Measurements from ENCODE around the gene OR13J1. TPM values are rescaled to one million over a fixed set of nuclear protein-coding genes. Genes with fewer than 3 reads are reported as not detected.
"Not testable (repeated sequence)": the region's sequence is repeated elsewhere in the genome, so short reads cannot be mapped to it uniquely, and the experiment has no call there.

The OR13J1 gene
- total and polyA plus RNA-seq, 5 experiments from 2014 or later: not detected

DNA sequence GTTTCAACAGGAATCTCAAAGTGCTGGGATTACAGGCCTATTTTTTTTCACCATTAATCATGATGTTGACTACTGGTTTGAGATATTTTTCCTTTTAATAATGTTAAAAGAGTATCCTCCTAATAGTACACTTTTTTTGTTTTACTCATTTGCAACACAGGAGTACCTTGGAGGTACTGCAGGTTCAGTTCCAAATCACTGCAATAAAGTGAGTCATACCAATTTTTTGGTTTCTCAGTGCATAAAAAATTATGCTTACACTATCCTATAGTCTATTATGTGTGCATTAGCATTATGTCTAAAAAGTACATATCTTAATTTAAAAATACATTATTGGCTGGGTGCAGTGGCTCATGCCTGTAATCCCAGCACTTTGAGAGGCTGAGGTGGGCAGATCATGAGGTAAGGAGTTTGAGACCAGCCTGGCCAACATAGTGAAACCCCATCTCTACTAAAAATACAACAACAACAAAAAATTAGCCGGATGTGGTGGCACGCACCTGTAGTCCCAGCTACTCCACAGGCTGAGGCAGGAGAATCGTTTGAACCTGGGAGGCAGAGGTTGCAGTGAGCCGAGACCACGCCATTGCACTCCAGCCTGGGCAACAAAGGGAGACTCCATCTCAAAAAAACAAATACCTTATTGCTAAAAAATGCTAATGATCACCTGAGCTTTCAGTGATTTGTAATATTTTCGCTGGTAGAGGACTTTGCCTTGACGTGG is 27.3 kb upstream of the OR13J1 start:
- ATAC-seq, H3K9me3 Mint-ChIP-seq, POLR2A ChIA-PET, H3K36me3 Mint-ChIP-seq, H3K27ac Mint-ChIP-seq, H3K4me1 Mint-ChIP-seq, H3K4me3 Mint-ChIP-seq, DNase-seq: not testable (repeated sequence)
- peaks cover 0 to 28% (median 10%) of the 10 kb centered on the region in 5 donors for H3K27me3 Mint-ChIP-seq

DNA sequence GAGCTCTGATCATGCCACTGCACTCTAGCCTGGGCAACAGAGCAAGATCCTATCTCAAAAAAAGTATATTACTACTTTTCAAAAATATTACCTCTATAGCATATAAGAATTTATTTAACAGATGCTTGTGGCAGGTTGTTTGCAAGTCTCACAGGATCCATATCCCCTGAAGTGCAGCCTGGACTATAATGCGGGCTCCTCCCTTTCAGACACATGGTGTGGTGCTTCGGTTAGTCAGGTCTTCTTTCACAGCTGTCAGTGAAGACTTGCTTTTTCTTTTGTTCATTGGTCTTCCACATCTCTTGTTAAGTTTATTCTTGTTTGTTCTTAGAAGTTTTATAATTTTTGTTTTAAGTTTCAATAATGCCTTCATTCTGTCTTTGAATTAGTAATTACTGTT is 26.4 kb upstream of the OR13J1 start:
- DNase-seq: no peak
- no peak overlapping the region for H3K4me3 Mint-ChIP-seq
- no peak for ATAC-seq
- H3K4me1 Mint-ChIP-seq: peaks cover 0 to 1% (median 0%) of the 10 kb centered on the region in 4 donors
- peak overlapping the region in 1 of 10 donors; percentile 13 for H3K27ac Mint-ChIP-seq
- H3K36me3 Mint-ChIP-seq: peaks cover 0 to under 1% (median 0%) of the 10 kb centered on the region in 3 donors
- H3K9me3 Mint-ChIP-seq: no peaks in the 10 kb centered on the region
- H3K27me3 Mint-ChIP-seq: peaks cover 0 to 30% (median 18%) of the 10 kb centered on the region in 5 donors
- POLR2A ChIA-PET: no interaction called here

DNA sequence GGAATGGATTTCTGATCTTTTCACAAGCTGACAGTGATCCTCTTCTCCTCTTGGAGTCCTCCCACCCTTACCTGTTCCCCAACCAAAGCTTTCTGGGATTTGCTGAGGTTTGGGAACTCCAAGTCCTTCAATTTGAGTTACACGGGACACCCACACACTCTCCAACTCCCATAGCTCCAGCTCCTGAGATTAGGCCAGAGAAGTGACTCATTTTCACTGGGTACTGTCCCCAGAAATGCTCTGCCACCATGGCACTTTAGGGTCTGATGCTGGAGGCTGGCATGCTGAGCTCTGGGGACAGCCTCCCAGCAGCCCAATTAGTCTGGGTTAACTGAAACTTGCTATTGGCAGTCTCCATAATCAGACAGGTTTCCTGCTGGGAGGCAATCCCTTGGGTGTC is 21.9 kb upstream of the OR13J1 start:
- H3K27ac Mint-ChIP-seq: no peak overlapping the region
- no peak for ATAC-seq
- H3K27me3 Mint-ChIP-seq: peaks cover 0 to 24% (median 16%) of the 10 kb centered on the region in 5 donors

DNA sequence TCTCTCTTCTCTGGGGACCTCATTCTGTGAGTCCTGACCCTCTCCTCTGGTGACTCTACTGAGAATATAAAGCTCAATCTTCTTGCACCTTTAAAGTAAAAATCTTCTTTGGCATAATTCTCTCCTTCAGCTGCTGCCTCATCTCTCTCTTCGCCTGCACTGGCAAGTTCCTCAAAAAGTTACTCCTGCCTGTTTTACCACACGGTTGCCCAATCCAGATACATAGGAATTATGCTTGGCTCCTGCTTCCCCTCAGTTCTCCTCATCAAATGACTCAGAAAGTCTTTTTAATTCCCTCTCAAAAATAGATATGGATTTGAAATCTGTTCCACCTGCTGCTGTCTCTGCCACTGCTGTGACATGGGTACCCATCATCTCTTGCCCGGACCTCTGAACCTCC is 21.4 kb upstream of the OR13J1 start:
- Mint-ChIP-seq H3K27me3 (peaks cover 0 to 24% (median 16%) of the 10 kb centered on the region in 5 donors), H3K4me1 (peaks cover 0 to under 1% (median 0%) of the 10 kb centered on the region in 4 donors), H3K9me3 (no peaks in the 10 kb centered on the region), H3K4me3 (no peak overlapping the region), H3K27ac (no peak overlapping the region), H3K36me3 (peaks cover 0 to 2% (median 0%) of the 10 kb centered on the region in 3 donors)
- ATAC-seq (no peak), DNase-seq (no peak)
- POLR2A ChIA-PET: no interaction called here

More for the DNA sequence above, 21.9 kb upstream of the OR13J1 start:
- POLR2A ChIA-PET: no interaction called here
- H3K4me1 Mint-ChIP-seq: peaks cover 0 to 1% (median 0%) of the 10 kb centered on the region in 4 donors
- H3K9me3 Mint-ChIP-seq: no peaks in the 10 kb centered on the region
- DNase-seq: no peak
- peaks cover 0 to 2% (median 0%) of the 10 kb centered on the region in 3 donors for H3K36me3 Mint-ChIP-seq
- no peak overlapping the region for H3K4me3 Mint-ChIP-seq

DNA sequence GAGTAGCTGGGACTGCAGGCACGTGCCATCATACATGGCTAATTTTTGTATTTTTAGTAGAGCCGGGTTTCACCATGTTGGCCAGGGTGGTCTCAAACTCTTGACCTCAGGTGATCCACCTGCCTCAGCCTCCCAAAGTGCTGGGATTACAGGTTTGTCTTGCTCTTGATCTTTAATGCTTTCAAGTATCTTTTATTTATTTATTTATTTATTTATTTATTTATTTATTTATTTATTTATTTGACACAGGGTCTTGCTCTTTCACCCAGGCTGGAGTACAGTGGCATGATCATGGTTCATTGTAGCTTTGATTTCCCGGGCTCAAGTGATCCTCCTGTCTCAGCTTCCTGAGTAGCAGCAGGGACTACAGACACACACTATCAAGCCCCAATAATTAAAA is 14.7 kb upstream of the OR13J1 start:
- ATAC-seq, POLR2A ChIA-PET, H3K36me3 Mint-ChIP-seq, H3K9me3 Mint-ChIP-seq, H3K4me1 Mint-ChIP-seq, DNase-seq, H3K4me3 Mint-ChIP-seq, H3K27ac Mint-ChIP-seq, H3K27me3 Mint-ChIP-seq: not testable (repeated sequence)

DNA sequence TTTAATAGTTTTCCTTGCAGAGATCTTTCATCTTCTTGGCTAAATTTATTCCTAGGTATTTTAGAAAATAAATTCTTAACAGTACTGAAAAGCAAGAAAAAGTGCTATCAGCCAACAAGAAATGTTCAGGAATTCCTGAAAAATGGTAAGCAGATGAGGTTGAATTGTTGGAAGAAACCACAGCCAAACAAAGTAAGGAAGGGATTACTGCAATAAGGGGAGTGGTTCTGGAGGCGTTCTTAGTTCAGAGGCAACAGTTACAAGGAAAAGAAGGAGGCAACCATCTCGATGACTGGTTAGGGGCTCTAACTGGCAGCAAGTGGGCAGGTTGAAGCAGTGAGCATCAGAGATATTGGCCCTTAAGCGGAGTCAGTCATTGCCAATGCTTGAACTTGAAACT is 12.8 kb upstream of the OR13J1 start:
- ATAC-seq (no peak), DNase-seq (no peak)
- peaks cover 0 to 11% (median 3%) of the 10 kb centered on the region in 9 donors for H3K9me3 Mint-ChIP-seq
- H3K36me3 Mint-ChIP-seq: peaks cover 0 to 5% (median 1%) of the 10 kb centered on the region in 3 donors
- H3K4me3 Mint-ChIP-seq: no peak overlapping the region
- H3K27ac Mint-ChIP-seq: no peak overlapping the region
- POLR2A ChIA-PET: no interaction called here
- peaks cover 0 to 13% (median 8%) of the 10 kb centered on the region in 5 donors for H3K27me3 Mint-ChIP-seq
- no peaks in the 10 kb centered on the region for H3K4me1 Mint-ChIP-seq

DNA sequence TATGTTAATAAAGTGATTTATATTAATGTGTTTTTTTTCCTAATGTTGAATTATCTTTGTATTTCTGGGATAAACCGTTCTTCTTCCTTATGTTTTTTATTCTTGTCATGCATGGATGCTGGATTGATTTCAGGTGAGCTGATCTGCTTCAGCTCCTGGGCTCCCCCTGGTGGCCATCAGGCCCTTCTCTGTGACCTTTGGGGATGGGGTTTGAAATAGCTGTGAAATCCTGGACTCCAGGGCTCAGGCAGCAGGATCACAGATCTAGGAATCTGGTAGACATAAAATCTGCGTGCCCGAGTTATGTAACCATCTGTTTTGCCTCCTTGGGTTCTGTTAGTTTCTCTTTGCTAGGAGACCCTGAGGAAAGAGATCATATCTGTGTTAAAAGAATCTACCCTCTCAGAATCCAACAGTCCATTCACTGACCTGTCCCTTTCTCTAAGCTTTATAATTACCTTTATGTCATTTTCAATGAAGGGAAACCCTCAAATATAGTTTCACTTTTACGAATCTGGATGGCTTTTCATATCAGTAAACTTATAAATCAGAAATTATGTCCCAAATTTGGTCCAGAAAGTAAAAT is 12.2 kb upstream of the OR13J1 start:
- Mint-ChIP-seq H3K4me1 (no peaks in the 10 kb centered on the region), H3K27me3 (peaks cover 3 to 13% (median 8%) of the 10 kb centered on the region in 5 donors), H3K4me3 (no peak overlapping the region), H3K36me3 (peaks cover 0 to 12% (median 7%) of the 10 kb centered on the region in 3 donors), H3K9me3 (peaks cover 4 to 18% (median 9%) of the 10 kb centered on the region in 9 donors), H3K27ac (no peak overlapping the region)
- POLR2A ChIA-PET: interaction anchor here (0.9 to 1.3 kb wide), 4 partner anchors 53 to 94 kb away, joined by 3 read pairs; partner anchors contain the start of genes FAM221B and TMEM8B
- peak; percentile 55 to 78 for ATAC-seq
- peak; percentile 60 to 89 (median 76) for DNase-seq

DNA sequence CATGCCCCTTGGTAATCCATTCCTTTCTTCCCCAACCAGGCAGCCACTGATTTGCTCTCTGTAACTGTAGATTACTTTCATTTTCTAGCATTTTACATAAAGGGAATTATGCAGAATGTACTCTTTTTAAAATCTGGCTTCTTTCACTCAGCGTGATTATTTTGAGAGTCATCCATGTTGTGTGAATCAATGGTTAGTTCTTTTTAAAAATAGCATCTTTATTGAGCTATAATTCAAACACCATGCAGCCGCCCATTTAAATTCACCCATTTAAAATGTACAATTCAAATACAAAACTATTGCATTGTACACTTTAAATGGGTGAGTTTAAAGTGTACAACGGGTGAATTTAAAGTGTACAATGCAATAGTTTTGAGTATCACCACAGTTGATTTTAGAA is 2.3 kb upstream of the OR13J1 start:
- DNase-seq (no peak), ATAC-seq (no peak)
- Mint-ChIP-seq H3K4me1 (no peaks in the 10 kb centered on the region), H3K4me3 (no peak overlapping the region), H3K9me3 (peaks cover 3 to 11% (median 5%) of the 10 kb centered on the region in 9 donors), H3K27ac (no peak overlapping the region), H3K27me3 (peaks cover 3 to 20% (median 18%) of the 10 kb centered on the region in 5 donors), H3K36me3 (peaks cover 0 to 9% (median 5%) of the 10 kb centered on the region in 3 donors)
- POLR2A ChIA-PET: no interaction called here

DNA sequence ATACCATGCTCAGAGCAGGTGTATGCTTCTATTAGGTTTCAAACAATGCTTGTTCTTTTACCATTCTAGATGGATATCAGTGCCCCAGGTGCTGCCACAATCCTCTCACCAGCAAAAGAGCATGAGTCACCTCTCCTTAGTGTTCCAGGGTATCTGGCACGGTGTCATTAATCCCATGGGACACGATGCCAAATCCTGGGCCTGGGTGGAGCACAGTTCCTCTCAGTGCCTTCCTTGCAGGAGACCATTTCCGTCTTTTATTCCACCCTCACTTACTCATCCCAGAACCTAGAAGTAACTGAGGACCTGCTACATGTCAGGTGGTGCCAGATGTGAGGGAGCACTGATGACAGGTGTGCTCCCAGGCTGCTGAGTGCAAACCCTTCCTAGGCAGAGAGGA is 1.3 kb upstream of the OR13J1 start:
- Mint-ChIP-seq H3K9me3 (peaks cover 0 to 1% (median 0%) of the 10 kb centered on the region in 9 donors), H3K36me3 (peaks cover 0 to 1% (median 0%) of the 10 kb centered on the region in 3 donors), H3K4me3 (no peak overlapping the region), H3K27ac (no peak overlapping the region), H3K27me3 (peaks cover 0 to 23% (median 18%) of the 10 kb centered on the region in 5 donors), H3K4me1 (no peaks in the 10 kb centered on the region)
- DNase-seq: no peak
- no peak for ATAC-seq
- POLR2A ChIA-PET: no interaction called here

DNA sequence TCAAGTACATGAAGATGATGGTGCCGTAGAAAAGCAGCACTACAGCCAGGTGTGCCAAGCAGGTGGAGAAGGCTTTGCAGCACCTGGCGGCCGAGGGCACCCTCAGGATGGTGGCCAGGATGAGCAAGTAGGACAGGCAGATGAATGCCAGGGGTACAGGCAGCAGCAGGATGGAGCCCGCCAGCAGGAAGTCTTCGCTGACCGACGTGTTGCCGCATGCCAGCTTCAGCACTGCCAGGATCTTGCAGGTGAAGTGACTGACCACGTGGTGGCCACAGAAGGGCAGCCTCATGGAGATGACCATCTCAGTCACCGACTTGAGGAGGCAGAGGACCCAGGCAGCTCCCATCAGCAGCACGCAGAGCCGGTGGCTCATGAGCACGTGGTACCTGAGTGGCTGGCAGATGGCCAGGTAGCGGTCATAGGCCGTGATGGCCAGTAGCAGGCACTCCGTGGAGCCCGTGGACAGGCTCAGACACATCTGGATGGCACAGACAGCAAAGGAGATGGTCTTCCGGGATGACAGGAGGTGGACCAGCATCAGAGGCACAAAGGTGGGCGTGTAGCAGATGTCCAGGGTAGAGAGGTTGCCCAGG is 482 bp downstream of the OR13J1 start:
- no peaks in the 10 kb centered on the region for H3K4me1 Mint-ChIP-seq
- no peaks in the 10 kb centered on the region for H3K9me3 Mint-ChIP-seq
- H3K4me3 Mint-ChIP-seq: no peak overlapping the region
- H3K36me3 Mint-ChIP-seq: no peaks in the 10 kb centered on the region
- POLR2A ChIA-PET: no interaction called here
- H3K27me3 Mint-ChIP-seq: peaks cover 3 to 36% (median 28%) of the 10 kb centered on the region in 5 donors
- DNase-seq (no peak), ATAC-seq (no peak)
- H3K27ac Mint-ChIP-seq: peak overlapping the region in 1 of 10 donors; percentile 85

DNA sequence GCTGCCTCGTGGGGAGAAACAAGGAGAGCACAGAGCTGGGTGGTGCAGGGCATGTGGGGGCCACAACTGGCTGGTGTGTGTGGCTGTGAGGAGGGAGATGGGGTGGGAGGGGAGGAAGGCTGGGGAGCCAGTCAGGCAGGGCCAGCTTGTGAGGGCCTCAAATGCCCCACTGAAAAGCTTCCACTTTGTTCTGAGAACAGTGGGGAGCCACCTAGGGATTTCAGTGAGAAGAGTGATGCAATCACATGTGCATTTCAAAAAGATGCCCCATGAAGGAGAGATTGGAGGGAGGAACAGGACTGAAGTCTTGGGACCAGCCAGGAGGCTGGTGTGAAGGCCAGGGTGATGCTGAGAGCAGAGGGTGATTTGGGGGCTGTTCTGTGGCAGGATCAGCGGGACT is 1.3 kb downstream of the OR13J1 start:
- Mint-ChIP-seq H3K9me3 (no peaks in the 10 kb centered on the region), H3K27me3 (peaks cover 5 to 37% (median 34%) of the 10 kb centered on the region in 5 donors), H3K4me3 (no peak overlapping the region), H3K4me1 (no peaks in the 10 kb centered on the region), H3K27ac (no peak overlapping the region), H3K36me3 (no peaks in the 10 kb centered on the region)
- ATAC-seq: no peak
- no peak for DNase-seq
- POLR2A ChIA-PET: no interaction called here

DNA sequence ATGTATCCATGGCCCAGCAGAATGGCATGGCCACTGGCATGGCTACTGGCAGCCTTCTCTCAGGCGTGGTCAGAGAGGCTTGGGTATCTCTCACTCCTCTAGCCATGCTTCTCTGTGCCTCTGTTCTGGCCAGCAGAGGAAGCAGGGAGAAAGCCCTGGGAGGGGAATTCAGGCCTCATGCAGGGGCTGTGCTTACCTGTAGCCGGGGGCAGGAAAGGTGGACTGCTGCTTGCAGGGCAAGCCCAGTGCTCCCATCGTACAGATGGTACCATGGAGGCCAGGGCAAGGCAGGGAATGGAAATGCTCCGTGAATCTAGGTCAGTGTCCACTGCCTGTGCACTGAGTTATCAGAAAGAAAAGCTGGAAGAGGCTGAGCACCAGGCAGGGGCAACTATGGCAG is 2.7 kb downstream of the OR13J1 start:
- ATAC-seq: no peak
- Mint-ChIP-seq H3K9me3 (no peaks in the 10 kb centered on the region), H3K4me3 (no peak overlapping the region), H3K27me3 (peaks cover 6 to 43% (median 38%) of the 10 kb centered on the region in 5 donors), H3K4me1 (no peaks in the 10 kb centered on the region), H3K27ac (no peak overlapping the region), H3K36me3 (no peaks in the 10 kb centered on the region)
- POLR2A ChIA-PET: no interaction called here
- DNase-seq: no peak

DNA sequence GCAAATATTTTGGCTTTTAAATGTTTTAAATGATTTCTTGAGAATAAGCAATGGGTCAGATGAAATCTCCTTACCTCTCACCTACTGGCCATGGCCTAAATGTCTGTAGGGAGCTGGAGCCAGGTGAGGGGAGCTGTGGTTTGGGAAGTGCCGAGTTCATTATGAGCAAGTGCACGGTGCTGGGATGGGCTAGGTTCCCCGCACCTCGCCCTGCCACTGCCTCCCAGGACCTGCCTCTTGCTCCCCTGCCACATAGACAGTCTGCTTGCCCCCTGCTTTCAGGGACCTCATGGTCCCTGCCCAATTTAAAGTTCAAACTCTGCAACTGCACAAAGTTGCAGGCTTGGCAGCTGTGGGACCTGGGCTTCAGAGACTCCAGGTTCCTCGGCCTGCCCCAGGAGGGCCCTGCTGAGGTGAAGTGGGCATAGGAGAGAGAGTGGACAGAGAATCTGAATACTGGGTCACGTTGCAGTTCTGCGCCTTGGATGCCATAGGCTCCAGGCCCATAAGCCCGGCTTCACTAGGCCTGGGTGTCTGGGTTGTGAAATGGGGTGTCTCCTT is 5.4 kb downstream of the OR13J1 start:
- POLR2A ChIA-PET: no interaction called here
- Mint-ChIP-seq H3K27me3 (peaks cover 9 to 59% (median 46%) of the 10 kb centered on the region in 5 donors), H3K4me1 (peaks cover 0 to 4% (median 0%) of the 10 kb centered on the region in 4 donors), H3K4me3 (no peak overlapping the region), H3K9me3 (no peaks in the 10 kb centered on the region), H3K36me3 (no peaks in the 10 kb centered on the region), H3K27ac (no peak overlapping the region)
- ATAC-seq (no peak), DNase-seq (no peak)
